ENCODE results near the gene GPHB5.

Gene GPHB5

GRCh38 chr14:63266106-63266505 lies 52.6 kb downstream of the GPHB5 start:
- TF ChIP-seq, protein P1, sequence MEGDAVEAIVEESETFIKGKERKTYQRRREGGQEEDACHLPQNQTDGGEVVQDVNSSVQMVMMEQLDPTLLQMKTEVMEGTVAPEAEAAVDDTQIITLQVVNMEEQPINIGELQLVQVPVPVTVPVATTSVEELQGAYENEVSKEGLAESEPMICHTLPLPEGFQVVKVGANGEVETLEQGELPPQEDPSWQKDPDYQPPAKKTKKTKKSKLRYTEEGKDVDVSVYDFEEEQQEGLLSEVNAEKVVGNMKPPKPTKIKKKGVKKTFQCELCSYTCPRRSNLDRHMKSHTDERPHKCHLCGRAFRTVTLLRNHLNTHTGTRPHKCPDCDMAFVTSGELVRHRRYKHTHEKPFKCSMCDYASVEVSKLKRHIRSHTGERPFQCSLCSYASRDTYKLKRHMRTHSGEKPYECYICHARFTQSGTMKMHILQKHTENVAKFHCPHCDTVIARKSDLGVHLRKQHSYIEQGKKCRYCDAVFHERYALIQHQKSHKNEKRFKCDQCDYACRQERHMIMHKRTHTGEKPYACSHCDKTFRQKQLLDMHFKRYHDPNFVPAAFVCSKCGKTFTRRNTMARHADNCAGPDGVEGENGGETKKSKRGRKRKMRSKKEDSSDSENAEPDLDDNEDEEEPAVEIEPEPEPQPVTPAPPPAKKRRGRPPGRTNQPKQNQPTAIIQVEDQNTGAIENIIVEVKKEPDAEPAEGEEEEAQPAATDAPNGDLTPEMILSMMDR (IDR thresholded peaks at IDR 0.05): no peak

More at GRCh38 chr14:63266106-63266505, 52.6 kb downstream of the GPHB5 start:
- no peak overlapping the region for H3K27ac Mint-ChIP-seq
- H3K27me3 Mint-ChIP-seq (ENCODE audit: low read depth, poor library complexity): no peaks in the 10 kb centered on the region
- peaks cover 9% of the 10 kb centered on the region for H3K4me1 Mint-ChIP-seq
- peaks cover 5% of the 10 kb centered on the region for H3K36me3 Mint-ChIP-seq (ENCODE audit: low read depth)
- H3K4me3 Mint-ChIP-seq: no peak overlapping the region
- DNase-seq: no peak
- peaks cover 29% of the 10 kb centered on the region for H3K9me3 Mint-ChIP-seq
